Left ventricle myocardium inferior (tissue), 1 donor: ENCODE measurements around the gene PFDN2. TPM values are rescaled to one million over a fixed set of nuclear protein-coding genes. Genes with fewer than 3 reads are reported as not detected.

Source experiments
- DNase-seq: peaks from one replicate; pipeline ENCODE4 v3.0.0-alpha.2; 2020
- H3K27ac ChIP-seq: fragments of 200-600 bp; replicated peaks from 2 replicates; pipeline ENCODE4 v1.8.0; 2021
- H3K27me3 ChIP-seq: fragments of 200-600 bp; 2 replicates; pipeline ENCODE4 v1.8.0; 2021; ENCODE audit warnings: low read depth
- H3K36me3 ChIP-seq: fragments of 200-600 bp; 2 replicates; pipeline ENCODE4 v1.8.0; 2021
- H3K4me1 ChIP-seq: fragments of 200-600 bp; 2 replicates; pipeline ENCODE4 v1.8.0; 2021
- H3K4me3 ChIP-seq: fragments of 200-600 bp; 2 replicates; pipeline ENCODE4 v1.8.0; 2021; ENCODE audit warnings: mild to moderate bottlenecking, moderate library complexity
- H3K9me3 ChIP-seq: fragments of 200-600 bp; replicated peaks from 2 replicates; pipeline ENCODE4 v1.8.0; 2021
- CTCF ChIP-seq: fragments of 200-600 bp; IDR thresholded peaks from 2 replicates; pipeline ENCODE4 v1.8.0; 2021; ENCODE audit warnings: antibody characterized with exemption, mild to moderate bottlenecking, borderline replicate concordance
- intact Hi-C: fragments of 100-400 bp; cut with micrococcal nuclease; formaldehyde crosslinking; loops from one replicate; pipeline ENCODE4 v1.11.0; 2022
- total RNA-seq: library from RNA; stranded (reverse); fragmentation: NEBNext Ultra II Directional; extraction: Animal tissue kit (Norgen Biotek cat#: 25700); gene quantifications from one replicate; pipeline ENCODE4 v1.2.1, GENCODE V29; 2021
- donor health status: DM: no; HTN: yes; CAD: no; lungs with severe emphysema.

The PFDN2 gene
- total RNA-seq, 1 donor from 2014 or later: 62.5 TPM

GRCh38 chr1:161145832-161146231 is 28.0 kb upstream of the PFDN2 start:
- no peak overlapping the region for H3K4me3 ChIP-seq
- H3K27ac ChIP-seq: no peak overlapping the region
- no peak for DNase-seq
- intact Hi-C loops: no loop called here
- no peaks in the 10 kb centered on the region for H3K27me3 ChIP-seq
- H3K4me1 ChIP-seq: no peaks in the 10 kb centered on the region
- H3K9me3 ChIP-seq: no peaks in the 10 kb centered on the region
- no peaks in the 10 kb centered on the region for H3K36me3 ChIP-seq
- no peak for TF ChIP-seq CTCF

- no peak overlapping the region for H3K27ac ChIP-seq
- DNase-seq: no peak
- no peak for TF ChIP-seq CTCF
- H3K9me3 ChIP-seq: no peaks in the 10 kb centered on the region
- no peak overlapping the region for H3K4me3 ChIP-seq
- peaks cover 18% of the 10 kb centered on the region for H3K4me1 ChIP-seq
- no peaks in the 10 kb centered on the region for H3K36me3 ChIP-seq
- no peaks in the 10 kb centered on the region for H3K27me3 ChIP-seq
- intact Hi-C loops: no loop called here
Observed at GRCh38 chr1:161140755-161141400, 23.0 kb upstream of the PFDN2 start.

- Histone ChIP-seq H3K9me3 (no peaks in the 10 kb centered on the region), H3K27me3 (no peaks in the 10 kb centered on the region), H3K4me3 (no peak overlapping the region), H3K27ac (no peak overlapping the region), H3K36me3 (no peaks in the 10 kb centered on the region), H3K4me1 (peaks cover 20% of the 10 kb centered on the region)
- DNase-seq: no peak
- peak; percentile 59 for TF ChIP-seq CTCF
- intact Hi-C loops: no loop called here
Observed at GRCh38 chr1:161139766-161140165, 21.9 kb upstream of the PFDN2 start.

- DNase-seq: no peak
Observed at GRCh38 chr1:161138431-161138830, 20.6 kb upstream of the PFDN2 start.

GRCh38 chr1:161137881-161138280 is 20.0 kb upstream of the PFDN2 start:
- Histone ChIP-seq H3K9me3 (no peaks in the 10 kb centered on the region), H3K4me1 (peaks cover 38% of the 10 kb centered on the region), H3K4me3 (no peak overlapping the region), H3K27ac (peak overlapping the region; percentile 45), H3K36me3 (no peaks in the 10 kb centered on the region), H3K27me3 (no peaks in the 10 kb centered on the region)
- DNase-seq: no peak
- TF ChIP-seq CTCF: no peak
- intact Hi-C loops: no loop called here

More at GRCh38 chr1:161138431-161138830, 20.6 kb upstream of the PFDN2 start:
- TF ChIP-seq CTCF: no peak
- no peaks in the 10 kb centered on the region for H3K9me3 ChIP-seq
- H3K4me3 ChIP-seq: no peak overlapping the region
- H3K36me3 ChIP-seq: no peaks in the 10 kb centered on the region
- peak overlapping the region; percentile 23 for H3K27ac ChIP-seq
- H3K27me3 ChIP-seq: no peaks in the 10 kb centered on the region
- peaks cover 33% of the 10 kb centered on the region for H3K4me1 ChIP-seq
- intact Hi-C loops: no loop called here
